GM18508 (cell line): ENCODE data around the gene CKAP4.
"Not testable (repeated sequence)": the region's sequence is repeated elsewhere in the genome, so short reads cannot be mapped to it uniquely, and the experiment has no call there.

Experiments
- ATAC-seq: cut with Tn5 transposase; IDR thresholded peaks from one replicate; pipeline ENCODE4 v1.9.1; 2021; ENCODE audit warnings: moderate number of reproducible peaks; ENCODE audit not compliant: insufficient read depth, unreplicated experiment

The CKAP4 gene

GRCh38 chr12:106247674-106248311, at the start of gene CKAP4:
TSS of gene CKAP4 (minus strand) at chr12:106248020. CDS start at chr12:106247851, 169 bp downstream.
- no peak for ATAC-seq

- ATAC-seq, result no peak
These were observed 49.3 kb upstream of the CKAP4 start for GRCh38 chr12:106297075-106297474.

GRCh38 chr12:106296179-106296877, 48.5 kb upstream of the CKAP4 start:
- ATAC-seq, result no peak

GRCh38 chr12:106292339-106292738, 44.5 kb upstream of the CKAP4 start:
- no peak for ATAC-seq

- ATAC-seq, result no peak
These were observed 43.5 kb upstream of the CKAP4 start for GRCh38 chr12:106291342-106291741.

GRCh38 chr12:106290666-106291065, 42.8 kb upstream of the CKAP4 start:
- ATAC-seq, result no peak

- no peak for ATAC-seq
These were observed 41.4 kb upstream of the CKAP4 start for GRCh38 chr12:106289196-106289681.

GRCh38 chr12:106288494-106289195, 40.8 kb upstream of the CKAP4 start:
- no peak for ATAC-seq

GRCh38 chr12:106288101-106288493, 40.3 kb upstream of the CKAP4 start:
- no peak for ATAC-seq

- no peak for ATAC-seq
These were observed 39.5 kb upstream of the CKAP4 start for GRCh38 chr12:106287364-106287763.

GRCh38 chr12:106286576-106287162, 38.8 kb upstream of the CKAP4 start:
- not testable (repeated sequence) for ATAC-seq

GRCh38 chr12:106285982-106286381, 38.2 kb upstream of the CKAP4 start:
- no peak for ATAC-seq

- no peak for ATAC-seq
These were observed 36.7 kb upstream of the CKAP4 start for GRCh38 chr12:106284358-106285105.

- no peak for ATAC-seq
These were observed 34.8 kb upstream of the CKAP4 start for GRCh38 chr12:106282457-106283097.

GRCh38 chr12:106281804-106282203, 34.0 kb upstream of the CKAP4 start:
- no peak for ATAC-seq

GRCh38 chr12:106281056-106281782, 33.4 kb upstream of the CKAP4 start:
- no peak for ATAC-seq

GRCh38 chr12:106280106-106280505, 32.3 kb upstream of the CKAP4 start:
- ATAC-seq, result no peak

- ATAC-seq, result peak; percentile 47
These were observed 28.4 kb upstream of the CKAP4 start for GRCh38 chr12:106276032-106276740.
